Thoracic aorta (tissue), 2 donors: Measurements from ENCODE around the gene GPX8. TPM values are rescaled to one million over a fixed set of nuclear protein-coding genes. Genes with fewer than 3 reads are reported as not detected.

ENCODE experiments used
- ATAC-seq: fragments of 150-250 bp; one replicate; pipeline ENCODE4 v1.8.0; 2017; ENCODE audit warnings: low read depth; ENCODE audit not compliant: insufficient number of reproducible peaks, low FRiP score
- DNase-seq: peaks from one replicate; pipeline ENCODE4 v3.0.0-alpha.2; 2020; ENCODE audit warnings: low spot score
- H3K27ac ChIP-seq, 2 donors: fragments of 200-600 bp; sonication (generic); 1 replicate in 1 of 2; 2 replicates in 1 of 2; pipeline ENCODE4 v1.5.1; 2016; ENCODE audit warnings: mild to moderate bottlenecking in 2 of 2, moderate library complexity in 2 of 2
- H3K27me3 ChIP-seq: fragments of 200-600 bp; sonication (generic); replicated peaks from 2 replicates; pipeline ENCODE4 v1.6.0; 2016; ENCODE audit warnings: mild to moderate bottlenecking; ENCODE audit not compliant: insufficient read depth
- H3K36me3 ChIP-seq: fragments of 200-600 bp; sonication (generic); one replicate; pipeline ENCODE4 v1.5.1; 2016
- H3K4me1 ChIP-seq, 2 donors: fragments of 200-600 bp; sonication (generic); 1 replicate in 1 of 2; 2 replicates in 1 of 2; pipeline versions ENCODE4 v1.5.1 to v1.6.0; 2016; ENCODE audit warnings: low read depth in 2 of 2, mild to moderate bottlenecking in 1 of 2; ENCODE audit not compliant: control insufficient read depth in 1 of 2
- H3K4me3 ChIP-seq: fragments of 200-600 bp; sonication (generic); 2 replicates; pipeline ENCODE4 v1.5.1; 2016; ENCODE audit warnings: mild to moderate bottlenecking
- H3K9me3 ChIP-seq: fragments of 200-600 bp; sonication (generic); 2 replicates; pipeline ENCODE4 v1.5.1; 2016
- CTCF ChIP-seq: fragments of 200-600 bp; sonication (generic); IDR thresholded peaks from one replicate; pipeline ENCODE4 v1.5.1; 2019; ENCODE audit warnings: antibody characterized with exemption
- total RNA-seq, 2 donors: library from RNA; depleted of rRNA; stranded (reverse); fragments of >200 nt; gene quantifications; one replicate each; pipeline versions ENCODE4 v1.1.0 to v1.2.3, GENCODE V29; 2016

GPX8 gene
- total RNA-seq, 2 donors from 2014 or later = 39.2 to 52.8 TPM

GRCh38 chr5:55180016-55180415, 20.0 kb downstream of the GPX8 start:
- Histone ChIP-seq H3K27me3 (peaks cover 30% of the 10 kb centered on the region), H3K4me1 (peaks cover 7 to 11% of the 10 kb centered on the region in 2 donors), H3K36me3 (no peaks in the 10 kb centered on the region), H3K9me3 (no peaks in the 10 kb centered on the region), H3K27ac (no peak overlapping the region), H3K4me3 (no peak overlapping the region)
- DNase-seq (no peak), ATAC-seq (no peak)
- TF ChIP-seq CTCF = no peak

DNA sequence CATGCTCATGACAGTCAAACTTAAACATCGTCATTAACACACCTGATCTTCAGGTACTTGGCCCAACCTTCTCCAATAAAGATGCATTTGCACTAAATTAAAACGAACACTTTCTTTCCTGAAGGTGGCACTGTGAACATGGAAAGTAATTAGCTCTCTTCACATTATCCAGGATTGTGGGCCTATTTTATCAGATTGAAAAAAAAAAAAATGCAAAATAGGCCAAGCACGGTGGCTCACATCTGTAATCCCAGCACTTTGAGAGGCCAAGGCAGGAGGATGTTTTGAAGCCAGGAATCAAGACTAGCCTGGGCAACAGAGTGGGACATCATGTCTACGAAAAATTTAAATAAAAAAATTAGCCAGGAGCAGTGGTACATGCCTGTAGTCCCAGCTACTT, 27.4 kb downstream of the GPX8 start:
- Histone ChIP-seq H3K27ac (no peak overlapping the region), H3K27me3 (peaks cover 15% of the 10 kb centered on the region), H3K9me3 (no peaks in the 10 kb centered on the region), H3K4me3 (no peak overlapping the region), H3K36me3 (no peaks in the 10 kb centered on the region), H3K4me1 (no peaks in the 10 kb centered on the region)
- TF ChIP-seq CTCF = no peak
- ATAC-seq (no peak), DNase-seq (no peak)

DNA sequence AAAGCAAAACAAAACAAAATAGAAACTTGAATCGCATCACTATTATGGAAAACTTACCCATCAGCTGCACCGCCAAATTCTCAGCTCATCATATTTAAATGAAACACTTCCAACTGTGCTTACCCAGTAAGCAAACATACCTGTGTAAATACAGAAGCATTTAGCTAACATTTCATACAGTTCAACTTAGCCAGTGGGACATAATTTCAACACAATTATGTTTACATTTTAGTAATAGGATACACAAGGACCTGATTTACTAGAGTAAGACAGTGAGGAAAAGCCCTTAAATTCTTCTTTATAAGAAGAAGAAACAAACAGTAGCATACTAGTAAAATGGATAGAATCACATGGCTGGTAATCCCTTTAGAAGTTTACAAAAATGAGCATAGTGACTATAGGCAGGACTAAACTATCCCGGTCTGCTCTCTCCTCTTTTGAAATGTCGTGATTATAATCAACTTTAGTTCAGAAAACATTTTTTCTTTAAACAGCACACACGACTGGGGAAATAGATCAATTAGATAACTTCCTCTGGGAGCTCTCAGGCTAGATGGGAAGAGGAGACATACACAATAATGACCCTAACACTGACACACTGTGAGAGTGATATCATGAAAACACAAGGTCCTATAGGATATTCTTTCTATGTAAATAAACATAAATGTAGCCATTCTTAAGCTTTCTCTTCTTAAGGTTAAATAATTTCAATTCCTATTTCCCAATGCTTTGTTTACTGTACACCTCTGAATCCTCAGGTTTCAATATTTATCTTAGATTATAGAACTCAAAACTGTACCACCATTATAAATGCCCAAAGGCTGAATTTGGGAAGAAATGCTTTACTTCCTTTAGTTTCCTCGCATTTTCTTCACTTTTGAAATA, 28.9 kb downstream of the GPX8 start:
- no peak for TF ChIP-seq CTCF
- H3K27ac ChIP-seq = no peak overlapping the region
- DNase-seq (no peak), ATAC-seq (no peak)
- peaks cover 15% of the 10 kb centered on the region for H3K27me3 ChIP-seq
- no peak overlapping the region for H3K4me3 ChIP-seq
- no peaks in the 10 kb centered on the region for H3K36me3 ChIP-seq
- no peaks in the 10 kb centered on the region for H3K9me3 ChIP-seq
- H3K4me1 ChIP-seq = no peaks in the 10 kb centered on the region

GRCh38 chr5:55191165-55191564, 31.2 kb downstream of the GPX8 start:
- Histone ChIP-seq H3K4me1 (no peaks in the 10 kb centered on the region), H3K27ac (no peak overlapping the region), H3K36me3 (no peaks in the 10 kb centered on the region), H3K9me3 (no peaks in the 10 kb centered on the region), H3K27me3 (peaks cover 15% of the 10 kb centered on the region), H3K4me3 (no peak overlapping the region)
- DNase-seq (no peak), ATAC-seq (no peak)
- no peak for TF ChIP-seq CTCF

- DNase-seq (no peak), ATAC-seq (no peak)
- H3K27ac ChIP-seq = no peak overlapping the region
- H3K9me3 ChIP-seq = no peaks in the 10 kb centered on the region
- no peak for TF ChIP-seq CTCF
- H3K4me3 ChIP-seq = no peak overlapping the region
- no peaks in the 10 kb centered on the region for H3K4me1 ChIP-seq
- H3K27me3 ChIP-seq = no peaks in the 10 kb centered on the region
- no peaks in the 10 kb centered on the region for H3K36me3 ChIP-seq
Observed at GRCh38 chr5:55205001-55205400, 45.0 kb downstream of the GPX8 start.
